Neural progenitor cell (in vitro differentiated cells): Measurements from ENCODE around the gene PRTFDC1.

Source experiments
- CTCF ChIP-seq: fragments of 200-600 bp; sonication (generic); IDR thresholded peaks from 2 replicates; pipeline ENCODE4 v1.5.1; 2017; ENCODE audit warnings: antibody characterized with exemption, mild to moderate bottlenecking
- EZH2 ChIP-seq: fragments of 200-600 bp; sonication (generic); IDR thresholded peaks from 2 replicates; pipeline ENCODE4 v1.6.1; 2017; ENCODE audit warnings: antibody characterized with exemption, mild to moderate bottlenecking, moderate library complexity

- TF ChIP-seq CTCF (no peak), EZH2 (no peak)
Observed at GRCh38 chr10:24958721-24959381, 6.4 kb upstream of the PRTFDC1 start.
